Measurements from ENCODE around the gene DISP2. TPM values are rescaled to one million over a fixed set of nuclear protein-coding genes. Genes with fewer than 3 reads are reported as not detected.

DISP2 gene
- total RNA-seq, 1 experiment from 2014 or later = 0.87 TPM

GRCh38 chr15:40405501-40406381 is 47.7 kb downstream of the DISP2 start, which contains the start of gene IVD:
Gene IVD (plus strand): TSS chr15:40405795. CDS start chr15:40405828, 33 bp downstream.
- intact Hi-C loops (cut with micrococcal nuclease) = loop anchor here (1.0 to 5.0 kb wide), 2 partner anchors 23 to 63 kb away; partner anchors contain the start of genes CCDC9B and KNSTRN
- Histone ChIP-seq H3K9ac (ENCODE audit: low read length) (peak within 1 kb of the TSS; percentile 91), H3K27ac (ENCODE audit: low read length) (peak within 1 kb of the TSS; percentile 55), H4K20me1 (ENCODE audit: low read length) (no peaks in the 10 kb centered on the region), H3K4me1 (ENCODE audit: insufficient read depth, low read length) (peaks cover 21% of the 10 kb centered on the region), H3K36me3 (ENCODE audit: low read depth, low read length) (peaks cover 11% of the 10 kb centered on the region), H3K9me3 (ENCODE audit: low read length) (no peaks in the 10 kb centered on the region), H2AFZ (ENCODE audit: low read length) (peak within 1 kb of the TSS; percentile 81), H3F3A (ENCODE audit: low read length, unreplicated experiment) (no peaks in the 10 kb centered on the region), H3K4me2 (ENCODE audit: low read length) (peak within 1 kb of the TSS; percentile 93), H3K9me2 (replicated peaks; ENCODE audit: low read length) (no peaks in the 10 kb centered on the region), H3K4me3 (ENCODE audit: low read length) (peak within 1 kb of the TSS; percentile 92), H3K27me3 (ENCODE audit: low read length) (no peaks in the 10 kb centered on the region), H3K79me2 (ENCODE audit: low read length) (peaks cover 33% of the 10 kb centered on the region)
- ATAC-seq = peak; percentile 98
- no TSS peak for BruUV-seq (replicated peaks)
- TF ChIP-seq EZH2 (IDR thresholded peaks at IDR 0.05; ENCODE audit: low read length, unreplicated experiment) = no peak
- TF ChIP-seq, protein P1, sequence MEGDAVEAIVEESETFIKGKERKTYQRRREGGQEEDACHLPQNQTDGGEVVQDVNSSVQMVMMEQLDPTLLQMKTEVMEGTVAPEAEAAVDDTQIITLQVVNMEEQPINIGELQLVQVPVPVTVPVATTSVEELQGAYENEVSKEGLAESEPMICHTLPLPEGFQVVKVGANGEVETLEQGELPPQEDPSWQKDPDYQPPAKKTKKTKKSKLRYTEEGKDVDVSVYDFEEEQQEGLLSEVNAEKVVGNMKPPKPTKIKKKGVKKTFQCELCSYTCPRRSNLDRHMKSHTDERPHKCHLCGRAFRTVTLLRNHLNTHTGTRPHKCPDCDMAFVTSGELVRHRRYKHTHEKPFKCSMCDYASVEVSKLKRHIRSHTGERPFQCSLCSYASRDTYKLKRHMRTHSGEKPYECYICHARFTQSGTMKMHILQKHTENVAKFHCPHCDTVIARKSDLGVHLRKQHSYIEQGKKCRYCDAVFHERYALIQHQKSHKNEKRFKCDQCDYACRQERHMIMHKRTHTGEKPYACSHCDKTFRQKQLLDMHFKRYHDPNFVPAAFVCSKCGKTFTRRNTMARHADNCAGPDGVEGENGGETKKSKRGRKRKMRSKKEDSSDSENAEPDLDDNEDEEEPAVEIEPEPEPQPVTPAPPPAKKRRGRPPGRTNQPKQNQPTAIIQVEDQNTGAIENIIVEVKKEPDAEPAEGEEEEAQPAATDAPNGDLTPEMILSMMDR (conservative IDR thresholded peaks at IDR 0.05; ENCODE audit: low read depth, low read length) = no peak
- no peak for TF ChIP-seq EZH2phosphoT487 (IDR thresholded peaks at IDR 0.05; ENCODE audit: borderline replicate concordance, low read length)
- ChIA-PET CTCF (interaction anchor here (0.5 kb wide), 1 partner anchor 15 kb away, joined by 3 read pairs; no protein-coding TSS in a partner anchor), POLR2A (ENCODE audit: unreplicated experiment) (interaction anchor here (0.6 to 1.0 kb wide), 5 partner anchors 23 to 159 kb away, joined by 3 to 5 read pairs (median 4); partner anchors contain the start of genes CCDC32 and KNSTRN)
- DNase-seq = peak; percentile 98

DNA sequence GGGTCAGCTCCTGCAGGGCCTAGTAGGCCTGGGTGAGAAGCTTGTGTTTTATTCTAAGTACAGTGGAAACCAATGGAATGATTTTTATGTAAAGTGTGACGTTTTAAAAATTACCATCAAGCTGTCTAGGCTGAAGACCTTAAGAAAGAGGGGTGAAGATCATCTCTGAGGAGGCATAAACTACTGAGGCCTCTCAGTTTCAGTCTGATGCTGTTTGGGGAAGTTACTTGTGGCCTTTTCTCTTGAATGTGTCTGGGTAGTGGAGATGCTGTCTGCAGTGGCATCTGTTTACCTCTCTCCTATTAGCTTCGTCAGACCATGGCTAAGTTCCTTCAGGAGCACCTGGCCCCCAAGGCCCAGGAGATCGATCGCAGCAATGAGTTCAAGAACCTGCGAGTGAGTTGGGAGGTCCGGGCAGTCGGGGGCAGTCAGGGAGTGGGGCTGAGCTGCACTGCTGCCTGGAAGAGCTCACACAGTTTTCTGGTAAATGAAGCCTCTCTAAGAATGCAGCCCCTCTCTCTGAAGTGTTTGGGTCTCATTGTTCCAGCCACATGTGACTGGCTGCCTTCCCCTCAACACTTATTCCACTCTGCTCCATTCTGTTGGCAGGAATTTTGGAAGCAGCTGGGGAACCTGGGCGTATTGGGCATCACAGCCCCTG is 49.4 kb downstream of the DISP2 start:
- H3K9me3 ChIP-seq (ENCODE audit: low read length) = no peaks in the 10 kb centered on the region
- no peak for ATAC-seq
- no peaks in the 10 kb centered on the region for H4K20me1 ChIP-seq (ENCODE audit: low read length)
- H3K36me3 ChIP-seq (ENCODE audit: low read depth, low read length) = peaks cover 21% of the 10 kb centered on the region
- peaks cover 33% of the 10 kb centered on the region for H3K79me2 ChIP-seq (ENCODE audit: low read length)
- peaks cover 21% of the 10 kb centered on the region for H3K4me1 ChIP-seq (ENCODE audit: insufficient read depth, low read length)
- ChIA-PET CTCF (interaction anchor here (0.6 kb wide), 1 partner anchor 15 kb away, joined by 6 read pairs; no protein-coding TSS in a partner anchor), POLR2A (ENCODE audit: unreplicated experiment) (interaction anchor here (0.6 kb wide), 1 partner anchor 42 kb away, joined by 3 read pairs; no protein-coding TSS in a partner anchor)
- H3F3A ChIP-seq (ENCODE audit: low read length, unreplicated experiment) = no peaks in the 10 kb centered on the region
- intact Hi-C loops (cut with micrococcal nuclease) = loop anchor here (5.0 kb wide), 1 partner anchor 65 kb away; the partner anchor contains the start of gene CCDC9B
- DNase-seq = no peak
- no peak for TF ChIP-seq EZH2 (IDR thresholded peaks at IDR 0.05; ENCODE audit: low read length, unreplicated experiment)
- TF ChIP-seq EZH2phosphoT487 (IDR thresholded peaks at IDR 0.05; ENCODE audit: borderline replicate concordance, low read length) = no peak
- TF ChIP-seq, protein P1 (conservative IDR thresholded peaks at IDR 0.05; ENCODE audit: low read depth, low read length) = no peak
- H3K9ac ChIP-seq (ENCODE audit: low read length) = no peak overlapping the region
- BruUV-seq (replicated peaks) = no TSS peak
- H3K27me3 ChIP-seq (ENCODE audit: low read length) = no peaks in the 10 kb centered on the region
- no peaks in the 10 kb centered on the region for H3K9me2 ChIP-seq (replicated peaks; ENCODE audit: low read length)
- peak overlapping the region; percentile 93 for H3K4me2 ChIP-seq (ENCODE audit: low read length)
- no peak overlapping the region for H3K27ac ChIP-seq (ENCODE audit: low read length)
- H3K4me3 ChIP-seq (ENCODE audit: low read length) = peak overlapping the region; percentile 92
- H2AFZ ChIP-seq (ENCODE audit: low read length) = no peak overlapping the region
